ENCODE data around the gene RAB33B.
A peak's percentile ranks its signal among the peaks of the same experiment; 100 is the strongest.
"Not testable (repeated sequence)": the region's sequence is repeated elsewhere in the genome, so short reads cannot be mapped to it uniquely, and the experiment has no call there.

The RAB33B gene

GRCh38 chr4:139461022-139461628 lies 7.2 kb downstream of the RAB33B start:
- no peak for DNase-seq

DNA sequence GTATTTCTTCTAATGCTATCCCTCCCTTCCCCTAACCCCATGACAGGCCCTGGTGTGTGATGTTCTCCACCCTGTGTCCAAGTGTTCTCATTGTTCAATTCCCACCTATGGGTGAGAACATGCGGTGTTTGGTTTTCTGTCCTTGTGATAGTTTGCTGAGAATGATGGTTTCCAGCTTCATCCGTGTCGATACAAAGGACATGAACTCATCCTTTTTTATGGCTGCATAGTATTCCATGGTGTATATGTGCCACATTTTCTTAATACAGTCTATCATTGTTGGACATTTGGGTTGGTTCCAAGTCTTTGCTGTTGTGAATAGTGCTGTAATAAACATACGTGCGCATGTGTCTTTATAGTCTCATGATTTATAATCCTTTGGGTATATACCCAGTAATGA lies 10.6 kb downstream of the RAB33B start:
- DNase-seq: not testable (repeated sequence)

DNA sequence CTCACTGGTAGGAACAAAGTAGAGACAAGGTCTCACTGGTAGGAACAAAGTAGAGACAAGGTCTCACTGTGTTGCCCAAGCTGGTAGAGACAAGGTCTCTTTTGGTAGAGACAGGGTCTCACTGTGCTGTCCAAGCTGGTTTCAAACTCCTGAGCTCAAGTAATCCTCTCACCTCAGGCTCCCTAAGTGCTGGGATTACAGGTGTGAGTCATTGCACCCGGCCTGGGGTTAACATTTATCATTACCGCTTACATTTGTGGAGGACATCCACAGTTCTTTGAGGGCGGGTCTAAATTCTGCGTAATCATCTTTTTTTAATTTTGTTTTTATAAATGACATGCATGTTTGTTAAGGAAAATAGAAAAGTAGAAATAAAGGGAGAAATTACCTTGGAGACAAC lies 12.0 kb downstream of the RAB33B start:
- no peak for DNase-seq

DNA sequence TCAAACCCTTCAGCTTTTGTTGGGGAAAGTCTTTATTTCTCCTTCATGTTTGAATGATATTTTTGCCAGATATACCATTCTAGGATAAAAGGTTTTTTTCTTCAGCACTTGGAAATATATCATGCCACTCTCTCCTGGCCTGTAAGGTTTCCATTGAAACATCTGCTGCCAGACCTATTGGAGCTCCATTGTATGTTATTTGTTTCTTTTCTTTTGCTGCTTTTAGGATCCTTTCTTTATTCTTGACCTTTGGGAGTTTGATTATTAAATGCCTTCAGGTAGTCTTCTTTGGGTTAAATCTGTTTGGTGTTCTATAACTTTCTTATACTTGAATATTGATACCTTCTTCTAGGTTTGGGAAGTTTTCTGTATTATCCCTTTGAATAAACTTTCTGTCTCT lies 14.8 kb downstream of the RAB33B start:
- not testable (repeated sequence) for DNase-seq

- no peak for DNase-seq
These were observed 15.3 kb downstream of the RAB33B start for GRCh38 chr4:139469216-139469615.

DNA sequence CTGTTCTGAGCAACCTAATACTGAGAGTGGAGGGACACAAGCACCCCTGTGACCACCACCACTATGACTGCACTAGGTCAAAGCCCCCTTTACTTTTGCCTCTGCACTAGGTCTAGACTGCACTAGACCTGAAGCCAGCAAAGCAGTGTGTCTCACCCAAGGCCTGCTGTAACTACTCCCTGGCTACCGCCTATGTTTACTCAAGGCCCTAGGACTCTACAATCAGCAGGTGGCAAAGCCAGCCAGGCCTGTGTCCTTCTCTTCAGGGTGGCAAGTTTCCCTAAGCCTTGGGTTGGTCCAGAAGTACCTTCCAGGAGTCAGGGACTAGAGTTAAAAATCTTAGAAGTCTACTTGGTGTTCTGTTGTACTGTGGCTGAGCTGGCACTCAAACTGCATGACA lies 15.9 kb downstream of the RAB33B start:
- no peak for DNase-seq

- DNase-seq: no peak
These were observed 16.4 kb downstream of the RAB33B start for GRCh38 chr4:139470295-139470694.

DNA sequence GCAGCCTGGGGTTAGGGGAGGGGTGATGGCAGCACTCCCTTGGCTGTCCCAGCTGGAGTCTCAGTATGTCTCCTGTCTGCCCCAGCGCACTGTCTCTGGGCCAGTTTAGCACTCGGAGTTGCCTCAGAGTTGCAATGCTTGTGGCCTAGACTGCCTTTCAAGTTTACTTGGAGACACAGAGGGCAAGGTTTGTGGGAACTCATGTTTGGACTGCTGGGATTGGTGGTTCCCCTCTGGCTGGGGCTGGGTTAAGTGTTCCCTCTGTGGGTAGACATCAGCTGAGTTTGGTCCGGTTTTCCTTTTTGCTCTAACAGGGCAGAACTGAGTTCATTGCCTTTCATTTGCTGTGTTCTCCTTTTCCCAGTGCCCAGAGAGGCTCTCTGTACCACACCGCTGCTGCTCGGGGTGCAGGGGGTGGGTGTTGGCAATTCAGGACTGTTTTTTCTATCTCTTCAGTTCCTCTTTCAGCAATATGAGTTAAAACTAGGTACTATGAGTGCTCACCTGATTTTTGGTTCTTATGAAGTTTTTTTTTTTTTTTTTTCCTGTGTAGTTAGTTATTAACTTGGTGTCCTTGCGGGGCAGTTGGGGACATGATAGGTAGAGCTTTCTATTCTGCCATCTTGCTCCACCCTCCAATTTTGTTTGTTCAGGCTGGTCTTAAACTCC lies 17.2 kb downstream of the RAB33B start:
- no peak for DNase-seq

GRCh38 chr4:139472852-139473251 lies 18.9 kb downstream of the RAB33B start:
- DNase-seq: no peak

DNA sequence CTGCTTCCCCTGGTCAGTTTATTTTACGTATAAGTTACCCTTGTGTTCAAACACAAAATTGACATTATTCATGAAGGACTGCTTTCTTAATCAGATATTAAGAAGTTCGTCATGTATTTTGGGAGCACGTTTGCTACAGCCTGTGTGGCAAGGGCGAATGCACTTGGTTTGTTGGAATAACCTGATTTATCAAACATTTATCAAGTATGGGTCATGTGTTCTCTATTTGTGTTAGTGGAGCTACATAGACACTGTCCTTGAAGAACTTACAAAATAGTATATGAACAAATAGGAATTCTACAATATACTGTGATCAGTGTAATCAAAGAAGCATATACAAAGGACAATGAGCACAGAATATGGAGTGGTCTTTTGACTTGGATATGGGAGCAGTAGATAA lies 22.4 kb downstream of the RAB33B start:
- DNase-seq: no peak

DNA sequence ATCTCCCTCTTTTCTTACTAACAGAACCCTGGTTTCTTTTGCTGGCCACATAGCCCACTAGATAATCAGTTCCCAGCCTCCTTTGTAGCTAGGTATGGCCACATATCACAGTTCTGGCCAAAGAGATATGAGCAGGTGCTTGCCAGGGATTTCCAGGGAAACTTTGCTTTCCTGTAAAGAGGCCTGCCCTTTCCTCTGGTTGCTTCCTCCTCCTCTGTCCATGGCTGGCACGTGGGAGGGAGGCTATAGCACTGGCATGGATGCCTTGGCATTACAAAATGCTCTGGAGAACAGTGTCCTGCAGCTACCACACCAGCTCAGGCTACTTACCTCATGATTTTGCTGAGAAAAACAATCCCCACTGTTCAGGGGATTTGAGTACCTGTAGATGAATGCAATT lies 27.5 kb downstream of the RAB33B start:
- no peak for DNase-seq

DNA sequence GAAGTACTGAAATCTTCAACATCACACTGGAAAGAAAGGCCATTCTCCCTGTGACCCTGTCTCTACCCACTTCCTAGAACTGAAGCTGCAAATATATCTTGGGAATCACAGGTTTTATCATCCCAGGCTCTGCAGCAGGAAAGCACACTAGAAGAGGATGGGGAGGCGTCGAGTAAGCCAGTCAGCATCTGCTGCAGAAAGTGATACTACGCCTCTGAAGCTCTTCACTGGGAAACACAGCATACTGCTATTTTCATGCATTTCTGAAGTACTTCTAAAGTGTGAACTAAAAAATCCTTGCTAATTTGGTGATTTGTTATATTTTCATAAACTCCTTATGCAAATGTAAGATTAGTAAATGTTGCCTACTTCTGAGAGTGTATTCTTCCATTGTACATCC lies 29.1 kb downstream of the RAB33B start:
- DNase-seq: peak in 1 of 56 donors; percentile 2

DNA sequence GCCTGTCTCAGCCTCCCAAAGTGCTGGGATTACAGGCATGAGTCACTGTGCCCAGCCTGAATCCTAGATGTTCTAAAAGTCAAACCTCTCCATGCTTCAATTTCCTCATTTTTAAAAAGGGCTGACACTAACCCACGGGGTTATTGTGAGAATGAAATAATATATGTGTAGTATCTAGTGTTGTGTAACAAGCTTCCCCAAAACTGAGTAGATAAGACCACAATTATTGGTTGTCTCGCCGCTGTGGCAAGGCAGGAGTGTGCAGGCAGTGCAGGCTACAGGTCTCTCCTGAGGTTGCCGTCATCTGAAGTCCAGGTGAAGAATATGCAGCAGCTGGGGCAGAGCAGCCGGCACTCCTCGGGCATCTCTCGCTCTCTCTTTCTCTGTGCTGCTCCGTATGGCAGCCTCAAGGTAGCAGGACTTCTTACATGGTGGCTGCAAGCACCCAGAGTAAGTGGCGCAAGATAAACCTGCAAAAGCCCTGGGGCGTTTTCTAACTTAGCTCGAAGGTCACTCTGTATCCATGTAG lies 30.9 kb downstream of the RAB33B start:
- DNase-seq: no peak

DNA sequence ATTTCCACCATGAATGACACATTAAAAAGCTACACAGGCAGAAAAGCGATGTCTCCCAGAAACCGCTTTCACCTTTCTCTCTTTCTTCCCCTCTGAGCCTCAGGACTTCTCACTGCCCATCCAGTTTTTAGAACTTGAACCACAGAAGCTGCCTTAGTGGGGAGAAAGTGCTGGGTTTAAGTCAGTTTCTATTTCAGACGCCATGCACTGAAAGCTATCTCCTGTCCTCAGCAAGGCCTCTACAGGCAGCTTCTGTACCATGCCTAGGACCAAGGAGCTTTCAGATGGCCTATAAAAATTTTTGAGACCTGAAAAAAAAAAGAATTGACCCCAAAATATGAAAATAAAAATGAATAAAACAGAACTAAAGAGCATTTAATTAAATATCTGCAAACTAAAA lies 34.5 kb downstream of the RAB33B start:
- no peak for DNase-seq

DNA sequence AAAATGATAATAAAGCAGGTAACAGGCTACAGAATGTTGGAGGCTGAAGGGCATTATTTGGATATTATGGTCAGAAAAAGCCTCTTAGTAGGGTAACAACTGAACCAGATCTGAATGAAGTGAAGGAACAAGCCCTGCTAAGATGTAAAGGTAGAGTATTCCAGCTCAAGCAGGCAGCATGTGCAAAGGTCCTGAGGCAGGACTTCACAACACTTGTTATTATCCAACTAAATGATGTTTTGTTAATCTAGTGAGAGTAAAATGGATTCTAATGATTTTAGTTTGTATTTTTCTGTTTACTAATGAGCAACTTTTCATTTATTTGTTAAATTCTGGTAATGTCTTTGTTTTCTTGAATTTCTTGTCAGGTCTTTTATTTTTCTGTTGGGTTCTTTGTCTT lies 35.7 kb downstream of the RAB33B start:
- no peak for DNase-seq

- DNase-seq: no peak
These were observed 38.5 kb downstream of the RAB33B start for GRCh38 chr4:139492429-139492828.

DNA sequence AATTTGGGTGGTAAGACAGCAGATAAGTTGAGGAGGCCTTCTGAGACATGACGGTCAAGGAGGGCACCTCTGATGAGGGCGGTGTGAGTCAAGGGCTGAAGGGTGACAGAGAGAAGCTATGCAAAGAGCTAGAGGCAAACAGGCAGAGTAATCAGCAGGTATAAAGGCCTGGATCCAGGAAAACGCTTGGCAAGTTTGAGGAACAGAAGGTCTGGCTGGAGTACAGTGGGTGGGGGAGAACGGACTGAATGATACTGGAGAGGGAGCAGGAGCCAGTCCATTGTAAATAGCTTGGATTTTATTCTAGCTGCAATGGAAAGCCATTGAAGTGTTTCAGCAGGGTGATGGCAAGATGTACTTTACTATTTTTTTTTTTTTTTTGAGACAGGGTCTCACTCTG lies 39.3 kb downstream of the RAB33B start:
- DNase-seq: no peak

DNA sequence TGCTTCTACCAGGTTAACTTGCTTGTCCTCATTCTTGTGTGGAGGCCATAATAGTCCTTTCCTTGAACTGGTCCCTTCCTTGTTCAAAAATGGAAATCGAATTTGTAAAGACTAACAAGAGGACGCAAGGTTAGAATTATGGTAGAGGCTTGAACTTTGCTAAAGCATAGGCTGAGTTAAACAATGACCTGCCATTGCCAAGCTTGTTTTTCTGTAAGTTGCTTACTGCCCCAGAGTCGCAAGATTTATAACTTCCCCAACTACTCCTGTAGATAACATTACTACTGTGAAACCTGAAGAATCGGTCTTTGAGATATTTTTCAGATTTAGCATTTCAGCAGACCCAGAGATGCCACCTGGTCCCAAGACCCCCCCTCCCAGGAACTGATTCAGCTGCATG lies 45.3 kb downstream of the RAB33B start:
- no peak for DNase-seq

- no peak for DNase-seq
These were observed 47.2 kb downstream of the RAB33B start for GRCh38 chr4:139501117-139501516.

GRCh38 chr4:139501527-139501926 lies 47.6 kb downstream of the RAB33B start:
- no peak for DNase-seq

DNA sequence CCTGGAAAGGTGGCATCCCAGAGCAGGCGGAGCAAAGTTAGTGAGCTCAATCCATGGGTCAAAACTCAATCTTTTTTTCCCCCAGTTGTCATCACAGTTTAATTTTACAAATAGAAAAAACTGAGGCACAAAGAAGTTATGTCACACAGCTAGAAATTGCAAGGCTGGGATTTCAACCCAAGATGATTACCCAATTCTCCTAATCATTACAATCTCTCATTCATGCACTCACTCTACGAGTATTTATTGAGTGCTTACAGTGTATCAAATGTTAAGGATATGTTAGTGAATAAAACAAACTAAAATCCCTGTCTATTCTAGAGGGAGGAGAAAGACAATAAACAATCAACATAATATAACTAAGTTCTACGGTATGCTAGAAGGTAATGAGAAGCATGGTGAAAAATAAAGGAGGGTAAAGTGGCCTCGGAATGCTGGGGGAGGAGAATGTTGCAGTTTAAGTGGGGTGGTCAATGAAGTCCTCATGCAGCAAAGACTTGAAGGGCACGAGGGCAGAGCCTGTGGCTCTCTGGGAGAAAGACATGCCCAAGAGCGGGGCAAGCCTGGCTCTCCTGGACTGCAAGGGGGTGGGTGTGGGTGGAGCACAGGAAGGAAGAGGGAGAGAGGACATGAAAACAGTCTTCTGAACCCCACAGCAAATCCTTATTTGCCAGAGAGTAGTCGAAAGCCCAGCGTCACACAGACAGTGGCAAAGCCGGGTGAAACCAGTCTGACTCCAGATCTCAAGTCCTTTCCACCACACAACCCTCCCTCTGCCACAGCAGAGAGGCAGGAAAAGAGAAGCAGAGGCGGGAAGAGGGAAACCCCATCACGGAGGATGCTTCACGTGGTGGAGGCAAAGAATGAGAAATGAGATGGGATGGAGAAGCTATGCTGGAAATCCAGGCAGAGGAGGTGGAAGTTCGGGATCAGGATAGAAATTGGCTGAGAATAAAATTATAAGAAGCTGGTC lies 48.3 kb downstream of the RAB33B start:
- DNase-seq: peak in 2 of 56 donors; percentile 5 to 10

DNA sequence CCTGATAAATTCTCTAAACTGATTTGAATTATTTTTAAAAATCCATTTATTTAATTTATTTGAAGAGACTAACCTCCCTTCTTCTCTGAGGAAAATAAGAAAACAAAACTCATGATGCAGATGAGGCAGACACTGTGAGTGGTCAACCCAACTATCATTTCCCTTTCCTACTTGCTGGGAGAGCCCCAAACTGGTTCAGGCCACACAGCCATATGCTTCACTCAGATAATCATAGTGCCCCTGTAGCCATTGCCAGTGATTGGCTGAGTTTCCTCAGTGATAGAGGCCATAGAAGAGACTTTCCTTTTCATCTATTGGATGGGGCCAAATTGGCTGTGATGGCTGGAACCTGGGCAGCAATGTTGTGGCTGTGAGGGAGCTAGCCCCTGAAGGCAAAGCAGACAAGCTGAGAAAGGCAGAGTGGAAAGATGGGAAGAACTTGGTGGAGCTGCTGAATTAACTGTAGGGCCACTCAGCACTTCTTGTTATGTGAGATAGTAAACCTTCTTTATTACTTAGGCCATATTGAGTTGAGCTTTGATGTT lies 49.8 kb downstream of the RAB33B start:
- DNase-seq: no peak
